GM18502 (cell line): Measurements from ENCODE around the gene GALNT9.
"Not testable (repeated sequence)": the region's sequence is repeated elsewhere in the genome, so short reads cannot be mapped to it uniquely, and the experiment has no call there.

Source experiments
- ATAC-seq: cut with Tn5 transposase; IDR thresholded peaks from one replicate; pipeline ENCODE4 v1.9.1; 2021; ENCODE audit warnings: mild to moderate bottlenecking; ENCODE audit not compliant: unreplicated experiment, poor library complexity

Gene GALNT9

DNA sequence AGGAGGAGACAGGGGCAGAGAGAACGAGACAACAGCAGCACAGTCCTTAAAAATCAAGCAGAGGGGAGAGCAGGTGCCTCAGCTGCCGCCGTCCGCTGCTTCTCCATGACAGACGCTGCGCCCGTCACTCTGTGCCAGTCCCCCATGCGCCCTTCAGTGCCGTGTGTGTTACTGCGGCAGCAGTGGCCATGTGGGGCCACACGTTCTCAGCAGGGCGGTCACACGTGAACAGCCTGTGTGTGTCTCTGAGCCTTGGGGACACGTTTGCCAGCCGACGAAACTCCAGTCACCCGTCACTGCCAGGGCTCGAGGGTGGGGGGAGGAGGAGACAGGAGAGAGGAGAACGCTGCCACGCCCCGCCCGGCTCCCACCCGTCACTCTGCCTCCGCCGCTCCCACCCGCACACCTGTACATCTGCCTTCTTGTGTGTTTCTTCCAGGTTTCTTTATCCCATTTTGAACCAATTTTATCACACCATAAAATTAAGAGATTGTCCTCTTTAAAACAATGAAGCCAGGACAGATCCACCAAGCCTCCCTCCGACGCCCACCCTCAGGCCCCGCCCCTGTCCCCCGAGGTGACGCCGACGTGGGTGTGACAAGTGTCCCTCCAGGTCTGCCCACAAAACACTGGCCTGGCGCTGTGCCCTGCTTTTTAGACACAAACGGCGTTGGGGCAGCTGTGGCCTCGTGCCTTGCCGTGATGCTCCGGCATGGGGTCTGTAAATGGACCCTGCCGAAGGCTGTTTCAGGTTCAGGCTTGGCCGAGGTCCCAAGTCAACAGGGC is 58.2 kb downstream of the GALNT9 start:
- ATAC-seq = no peak

GRCh38 chr12:132270516-132270915 is 58.9 kb downstream of the GALNT9 start:
- ATAC-seq = no peak

- no peak for ATAC-seq
These were observed 60.0 kb downstream of the GALNT9 start for GRCh38 chr12:132269271-132269968.

DNA sequence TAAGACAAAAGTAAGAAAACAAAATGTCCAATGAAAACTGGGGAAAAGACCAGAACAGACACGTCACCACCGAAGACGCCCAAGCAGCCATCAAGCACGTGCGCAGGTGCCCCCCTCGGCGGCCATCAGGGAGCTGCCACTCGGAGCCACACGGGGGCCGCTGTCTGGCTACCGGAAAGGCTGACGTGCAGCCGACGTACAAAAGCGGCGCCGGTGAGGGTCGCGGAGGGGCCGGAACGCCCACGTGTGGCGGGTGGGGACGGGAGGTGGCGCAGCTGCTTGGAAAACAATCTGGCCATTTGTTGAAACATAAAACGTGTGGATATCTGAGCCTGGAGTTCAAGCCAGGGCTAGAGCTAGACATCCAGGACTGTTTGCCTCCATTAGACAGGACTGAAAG is 60.7 kb downstream of the GALNT9 start:
- ATAC-seq = no peak

DNA sequence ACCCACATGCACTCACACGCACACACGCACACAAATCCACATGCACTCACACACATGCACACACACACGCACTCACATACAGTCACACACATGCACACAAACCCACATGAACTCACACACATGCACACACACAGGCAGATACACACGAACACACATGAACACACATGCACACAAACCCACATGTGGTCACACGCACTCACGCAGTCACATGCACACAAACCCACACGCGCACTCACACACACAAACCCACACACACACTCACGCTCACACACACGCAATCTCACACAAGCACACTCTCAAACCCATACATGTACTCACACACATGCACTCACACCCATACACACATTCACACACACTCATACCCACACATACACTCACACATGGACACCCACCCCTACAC is 61.5 kb downstream of the GALNT9 start:
- no peak for ATAC-seq

DNA sequence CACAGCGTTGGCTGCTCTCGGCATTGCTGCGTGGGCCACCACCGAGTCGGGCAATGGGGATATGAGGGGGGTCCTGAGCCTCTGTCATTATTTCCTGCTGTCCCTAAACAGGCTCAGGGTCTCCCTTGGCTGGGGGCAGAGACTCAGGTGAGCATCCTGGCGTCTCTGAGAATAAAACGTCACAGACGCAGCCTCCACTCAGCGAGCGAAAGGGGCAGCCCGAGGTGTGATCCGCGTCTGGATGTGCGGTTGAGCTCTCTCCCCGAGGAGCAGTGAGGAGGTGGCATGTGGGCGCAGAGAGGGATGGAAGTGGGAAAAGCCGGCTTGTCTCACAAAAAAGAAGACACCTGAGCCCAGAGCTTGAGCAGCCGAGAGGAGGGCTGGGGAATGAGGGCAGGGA is 62.6 kb downstream of the GALNT9 start:
- ATAC-seq = no peak

DNA sequence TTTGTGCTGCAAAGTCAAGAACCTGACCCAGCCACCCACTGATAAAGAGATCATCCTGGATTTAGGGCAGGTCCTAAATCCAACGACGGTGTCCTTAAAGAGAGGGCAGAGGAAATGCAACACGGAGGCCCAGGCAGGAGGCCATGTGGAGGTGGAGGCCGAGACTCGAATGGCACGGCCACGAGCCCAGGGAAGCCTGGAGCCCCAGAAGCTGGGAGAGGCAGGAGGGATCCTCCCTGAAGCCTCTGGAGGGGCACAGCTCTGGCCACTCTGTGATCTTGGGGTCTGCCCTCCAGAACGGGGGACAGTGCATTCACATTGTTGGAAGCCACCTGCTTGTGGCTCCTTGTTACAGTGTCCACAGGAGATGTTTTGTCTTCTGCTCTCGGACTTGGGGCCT is 63.0 kb downstream of the GALNT9 start:
- ATAC-seq = no peak

DNA sequence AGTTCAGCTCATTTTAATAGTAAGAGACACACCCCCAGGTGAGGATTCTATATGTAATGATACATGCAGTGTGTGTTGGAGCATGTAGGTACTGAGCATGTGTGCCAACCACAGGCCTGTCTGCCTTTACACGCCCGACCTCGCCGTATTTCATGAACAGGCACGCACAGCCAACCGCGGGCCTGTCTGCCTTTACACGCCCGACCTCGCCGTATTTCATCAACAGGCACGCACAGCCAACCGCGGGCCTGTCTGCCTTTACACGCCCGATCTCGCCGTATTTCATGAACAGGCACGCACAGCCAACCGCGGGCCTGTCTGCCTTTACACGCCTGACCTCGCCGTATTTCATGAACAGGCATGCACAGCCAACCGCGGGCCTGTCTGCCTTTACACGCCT is 63.6 kb downstream of the GALNT9 start:
- not testable (repeated sequence) for ATAC-seq

DNA sequence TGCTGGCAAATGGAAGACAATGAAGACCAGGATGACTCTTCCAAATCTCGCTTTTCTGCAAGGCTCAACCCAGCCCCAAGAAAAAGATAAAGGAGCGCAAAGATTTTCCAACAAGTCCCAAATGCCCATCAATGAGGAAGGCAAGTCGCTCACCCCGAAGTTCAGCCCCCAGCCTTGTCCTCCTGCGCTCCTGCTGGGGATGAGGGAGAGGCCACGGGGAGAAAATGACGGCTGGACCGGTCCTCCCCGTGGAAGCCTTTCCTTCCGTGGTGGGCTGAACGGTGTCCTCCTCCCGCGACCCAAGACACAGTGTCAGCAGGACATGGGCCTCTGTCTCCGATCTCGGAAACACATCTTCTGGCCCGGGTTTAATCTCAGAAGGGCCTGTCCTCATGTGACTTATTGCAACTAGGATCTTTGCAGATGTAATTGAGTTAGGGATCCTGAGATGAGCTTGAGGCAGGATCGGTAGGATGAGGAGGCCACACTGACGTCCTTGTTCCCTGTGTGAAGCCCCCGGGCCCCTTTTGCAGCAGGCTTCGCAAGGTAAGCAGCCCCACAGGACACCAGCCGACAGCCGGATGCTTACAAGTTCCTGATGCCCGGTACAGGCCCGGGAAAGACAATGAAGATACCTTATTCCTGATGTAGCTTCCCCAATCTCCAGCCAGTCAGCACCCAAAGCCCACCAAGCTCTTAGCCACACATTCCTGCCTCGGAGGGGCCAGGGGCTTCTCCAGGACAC is 64.2 kb downstream of the GALNT9 start:
- no peak for ATAC-seq

DNA sequence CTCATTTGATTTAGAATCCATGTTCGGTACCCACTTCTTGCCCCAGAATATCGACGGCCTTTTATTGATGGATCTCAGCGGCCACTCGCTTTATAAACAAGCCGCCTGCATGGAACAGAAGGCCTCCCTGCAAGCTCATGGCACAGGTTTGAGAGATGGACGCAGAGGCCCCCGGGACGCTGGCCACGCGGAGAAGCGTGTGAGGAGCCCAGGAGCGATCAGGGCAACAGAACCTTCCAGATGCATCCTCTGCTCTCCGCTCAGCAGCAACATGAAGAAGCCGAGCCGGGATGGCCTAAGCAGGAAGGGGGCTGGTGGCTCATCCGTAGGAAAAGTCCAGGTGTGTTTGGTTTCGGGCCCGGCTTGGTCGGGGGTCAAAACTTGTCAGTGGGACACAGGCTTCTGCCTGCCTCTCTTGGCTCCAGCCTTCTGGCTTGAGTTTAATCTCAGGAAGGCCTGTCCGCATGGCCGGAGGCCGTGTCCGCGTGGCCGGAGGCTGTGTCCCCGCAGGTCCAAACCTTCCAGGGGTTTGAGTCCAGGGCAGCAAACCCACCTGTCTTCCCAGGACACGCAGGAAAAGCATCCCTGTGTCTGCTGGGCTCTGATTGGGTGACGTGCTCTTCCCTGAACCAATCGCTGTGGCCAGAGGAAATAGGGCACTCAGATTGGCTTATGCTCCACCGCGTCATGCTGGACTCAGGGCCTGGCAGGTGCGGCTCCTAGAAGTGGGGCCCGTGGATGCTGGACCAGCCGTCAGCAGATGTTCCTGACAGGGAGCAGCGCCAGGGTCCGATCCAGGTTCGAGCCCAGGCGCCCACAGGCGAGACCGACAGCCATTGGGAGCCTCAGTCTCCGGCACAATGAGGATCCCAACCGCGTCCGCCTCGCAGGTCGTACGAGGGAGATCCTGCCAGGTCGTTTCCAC is 65.0 kb downstream of the GALNT9 start:
- ATAC-seq = no peak

GRCh38 chr12:132263451-132264049 is 65.8 kb downstream of the GALNT9 start:
- ATAC-seq = no peak

GRCh38 chr12:132263061-132263360 is 66.4 kb downstream of the GALNT9 start:
- ATAC-seq = no peak

- no peak for ATAC-seq
These were observed 66.9 kb downstream of the GALNT9 start for GRCh38 chr12:132262256-132263060.

DNA sequence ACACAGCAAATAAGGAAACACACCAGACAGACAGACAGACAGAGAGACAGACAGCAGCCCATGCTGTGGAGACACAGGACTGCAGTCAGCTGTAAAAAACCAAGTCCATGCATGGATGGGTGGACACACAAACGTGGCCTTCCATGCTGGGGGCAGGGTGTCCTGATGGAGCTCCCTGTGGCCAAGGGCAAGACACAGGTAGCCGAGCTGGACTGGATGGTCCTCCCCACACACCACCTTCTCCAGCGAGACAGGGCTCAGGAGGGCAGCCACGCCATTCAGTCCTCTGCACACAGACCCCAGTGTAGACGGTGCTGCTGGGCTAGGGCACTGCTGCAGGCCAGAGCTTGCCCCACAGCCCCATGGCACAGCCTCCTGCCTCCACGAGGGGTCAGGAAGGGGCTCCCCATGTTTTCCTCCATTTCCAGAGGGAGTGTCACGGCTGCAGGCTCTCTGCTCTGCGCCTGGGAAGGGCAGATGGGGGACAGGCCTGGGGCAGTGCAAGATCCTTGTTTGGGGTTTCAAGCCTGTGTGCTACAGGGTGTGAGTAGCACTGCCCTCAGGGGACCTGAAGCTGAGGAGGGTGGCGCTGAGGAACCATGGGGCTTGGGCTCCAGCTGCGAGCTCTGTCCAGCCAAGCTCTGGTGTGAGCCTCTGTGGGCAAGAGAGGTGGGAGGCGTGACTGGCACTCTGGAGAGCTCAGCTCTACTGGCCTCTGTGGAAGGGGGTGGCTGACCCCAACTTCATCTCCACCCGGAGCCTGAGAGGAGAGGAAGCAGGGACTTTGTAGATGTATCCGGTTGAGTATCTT is 67.9 kb downstream of the GALNT9 start:
- ATAC-seq = no peak

DNA sequence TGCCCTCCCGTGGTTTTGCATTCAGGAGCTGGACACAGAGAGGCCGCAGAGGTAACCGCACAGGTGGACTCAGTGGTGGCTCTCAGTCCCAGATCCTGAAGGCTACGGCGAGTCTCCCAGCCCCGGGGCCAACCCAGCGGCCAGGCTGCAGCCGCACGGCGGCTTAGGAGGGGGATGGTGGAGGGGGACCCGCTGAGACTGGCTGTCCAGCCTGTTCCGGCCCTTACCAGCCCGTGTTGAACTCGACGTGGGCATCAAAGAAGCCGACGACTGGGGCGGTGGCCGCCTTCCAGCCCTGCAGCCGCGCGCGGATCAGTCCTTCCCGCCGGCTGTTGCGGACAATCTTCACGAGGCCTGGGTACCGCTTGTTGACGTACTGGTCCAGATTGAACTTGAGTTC is 68.7 kb downstream of the GALNT9 start:
- no peak for ATAC-seq

DNA sequence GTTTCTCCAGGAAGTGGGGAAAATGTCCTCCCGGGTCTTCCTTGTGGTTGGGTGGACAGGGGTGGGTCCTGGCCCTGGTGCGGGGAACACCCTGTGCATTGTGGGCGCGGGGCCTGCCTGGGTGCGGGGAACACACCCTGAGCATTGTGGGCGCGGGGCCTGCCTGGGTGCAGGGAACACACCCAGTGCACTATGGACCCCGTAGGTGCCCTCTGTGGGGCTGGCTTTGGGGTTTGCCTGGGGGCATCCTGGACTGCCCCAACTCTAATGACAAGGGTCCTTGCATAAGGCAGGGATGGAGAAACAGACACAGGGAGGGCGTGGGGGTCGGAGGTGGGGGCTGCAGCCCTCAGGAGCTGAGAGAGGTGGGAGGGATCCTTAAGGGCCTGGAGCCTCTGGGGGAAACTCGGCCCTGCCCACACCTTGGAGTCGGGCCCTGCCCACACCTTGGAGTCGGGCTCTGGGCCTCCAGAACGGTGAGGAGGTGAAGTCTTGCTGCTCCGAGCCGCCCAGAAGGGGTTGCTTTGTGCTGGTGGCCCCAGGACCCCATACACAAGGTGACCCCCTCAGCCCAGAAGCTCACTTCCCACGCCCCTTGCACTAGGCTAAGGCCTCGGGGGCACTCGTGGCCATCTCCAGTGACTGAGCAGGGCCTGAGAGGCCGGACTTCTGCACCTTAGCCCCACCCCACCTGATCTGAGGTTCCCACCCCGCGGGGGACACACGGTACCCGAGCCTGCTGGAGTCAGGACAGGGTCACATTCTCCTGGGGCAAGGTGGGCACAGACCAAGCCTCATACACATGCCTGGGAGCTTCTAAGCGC is 69.3 kb downstream of the GALNT9 start:
- ATAC-seq = no peak

GRCh38 chr12:132259364-132259871 is 70.0 kb downstream of the GALNT9 start:
- no peak for ATAC-seq
